KG1 (cell line): ENCODE results near the gene HRCT1.
"Not testable (repeated sequence)": the region's sequence is repeated elsewhere in the genome, so short reads cannot be mapped to it uniquely, and the experiment has no call there.

Source experiments
- DNase-seq: peaks from one replicate; lab custom pipeline; 2025; lab: John Stamatoyannopoulos, UW

The HRCT1 gene

DNA sequence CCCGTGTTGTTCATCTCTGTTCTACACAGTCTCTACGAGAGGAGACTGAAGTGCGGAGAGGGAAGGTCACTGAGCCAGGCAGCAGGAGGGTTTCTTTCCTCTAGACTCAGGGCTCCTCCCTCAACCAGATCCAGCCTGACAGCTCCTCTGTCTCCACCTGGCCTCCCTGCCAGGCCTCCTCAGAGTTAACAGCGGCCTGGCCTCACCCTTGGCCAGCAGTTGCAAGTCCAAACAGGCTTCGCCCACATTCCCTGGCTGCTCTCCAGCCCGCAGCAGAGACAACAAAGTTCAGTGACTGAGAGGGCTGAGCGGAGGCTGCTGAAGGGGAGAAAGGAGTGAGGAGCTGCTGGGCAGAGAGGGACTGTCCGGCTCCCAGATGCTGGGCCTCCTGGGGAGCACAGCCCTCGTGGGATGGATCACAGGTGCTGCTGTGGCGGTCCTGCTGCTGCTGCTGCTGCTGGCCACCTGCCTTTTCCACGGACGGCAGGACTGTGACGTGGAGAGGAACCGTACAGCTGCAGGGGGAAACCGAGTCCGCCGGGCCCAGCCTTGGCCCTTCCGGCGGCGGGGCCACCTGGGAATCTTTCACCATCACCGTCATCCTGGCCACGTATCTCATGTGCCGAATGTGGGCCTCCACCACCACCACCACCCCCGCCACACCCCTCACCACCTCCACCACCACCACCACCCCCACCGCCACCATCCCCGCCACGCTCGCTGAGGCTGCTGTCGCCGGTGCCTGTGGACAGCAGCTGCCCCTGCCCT is at the start of gene HRCT1:
Gene HRCT1 (plus strand): TSS at position 291 of the 768 bp plus-strand sequence. CDS start 86 bp downstream, at position 377.
- DNase-seq, result no peak

DNA sequence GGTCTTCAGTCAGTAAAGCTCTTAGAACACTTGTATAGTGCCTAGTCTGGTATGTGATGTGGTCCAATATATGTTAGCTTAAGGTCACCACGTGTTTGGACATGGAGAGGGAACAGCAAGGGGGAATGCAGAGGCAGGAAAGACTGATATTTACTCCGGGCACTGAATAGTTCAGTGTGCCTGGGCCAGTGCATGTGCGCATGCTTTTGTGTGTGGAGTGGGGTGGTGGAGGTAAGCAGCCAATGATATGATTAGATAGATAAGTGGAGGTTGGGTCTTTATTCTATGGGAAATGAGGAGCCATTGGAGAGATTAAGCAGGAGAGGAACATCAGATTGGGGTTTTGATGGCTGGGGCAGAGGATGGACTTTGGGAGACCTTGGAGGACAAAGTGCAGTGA is 49.8 kb upstream of the HRCT1 start:
- DNase-seq, result no peak

GRCh38 chr9:35856882-35857281 is 49.1 kb upstream of the HRCT1 start:
- no peak for DNase-seq

DNA sequence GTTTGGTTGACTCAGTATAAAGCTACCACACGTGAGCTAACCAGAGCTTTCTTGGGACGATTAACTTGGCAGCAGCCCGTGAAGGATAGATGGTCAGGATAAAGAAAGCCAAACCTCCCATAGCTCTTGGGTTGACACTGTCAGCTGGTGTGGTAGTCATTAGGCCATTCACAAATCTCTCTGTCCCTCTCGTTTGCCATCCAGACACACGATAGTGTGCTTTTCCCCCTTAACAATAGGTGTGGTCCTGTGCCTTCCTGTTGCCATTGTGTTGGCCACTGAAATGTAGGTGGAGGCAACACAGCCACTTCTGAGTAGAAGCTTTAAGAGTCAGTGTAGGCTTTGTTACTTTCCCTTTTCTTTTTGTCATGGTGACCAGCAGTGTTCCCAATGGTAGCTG is 47.5 kb upstream of the HRCT1 start:
- DNase-seq, result no peak

- no peak for DNase-seq
These were observed 46.6 kb upstream of the HRCT1 start for GRCh38 chr9:35859310-35859989.

DNA sequence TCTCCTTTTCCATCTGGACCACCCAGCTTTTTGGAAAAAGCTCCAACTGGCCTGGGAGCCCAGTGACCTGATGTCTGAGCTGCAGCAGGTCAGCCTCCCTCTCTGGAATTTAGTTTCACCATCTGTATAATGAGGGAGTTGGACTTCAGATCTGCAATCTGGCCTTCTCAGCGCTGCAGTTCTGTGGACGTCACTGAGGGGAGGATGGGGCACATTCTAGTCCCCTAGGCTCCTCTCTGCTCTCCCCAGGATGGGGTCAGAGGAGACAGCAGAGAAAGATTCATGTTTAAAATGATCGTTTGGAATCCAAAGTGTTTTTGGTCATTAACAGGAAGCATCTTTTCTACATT is 46.0 kb upstream of the HRCT1 start:
- no peak for DNase-seq

DNA sequence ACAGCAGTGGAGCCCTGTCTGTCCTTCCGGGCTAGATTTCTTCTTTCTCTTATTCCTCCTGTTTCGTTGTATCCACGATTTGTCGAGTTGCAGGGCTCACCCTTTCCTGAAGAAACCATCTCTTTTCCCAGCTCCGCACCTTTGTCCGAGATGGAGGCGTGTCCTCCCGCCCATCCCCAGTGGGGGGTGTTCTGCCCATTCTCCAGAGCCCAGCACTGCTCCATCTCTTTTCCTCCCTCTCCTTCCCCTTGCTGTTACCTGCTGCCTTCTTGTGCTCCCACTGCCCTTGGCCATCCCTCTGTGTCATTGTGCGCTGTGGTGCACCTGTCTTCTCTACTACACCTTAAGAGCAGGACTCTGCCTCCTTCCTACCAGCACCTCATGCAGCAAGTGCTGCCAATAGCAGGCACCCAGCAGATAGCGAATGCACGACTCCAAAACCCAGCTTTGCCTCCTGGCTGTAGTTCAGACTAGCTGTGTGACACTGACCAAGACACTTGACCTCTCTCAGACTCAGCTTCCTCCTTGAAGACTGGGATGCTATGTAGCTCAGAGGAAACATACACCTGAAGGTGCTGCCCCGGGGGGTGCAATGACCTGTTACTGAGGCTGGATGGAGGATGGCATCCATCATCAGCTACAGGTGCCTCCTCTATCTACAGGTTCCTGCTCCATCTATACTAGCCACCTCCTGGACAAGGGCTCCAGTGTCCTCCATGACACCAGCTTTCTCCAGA is 44.7 kb upstream of the HRCT1 start:
- no peak for DNase-seq

- DNase-seq, result no peak
These were observed 43.7 kb upstream of the HRCT1 start for GRCh38 chr9:35862328-35862727.

DNA sequence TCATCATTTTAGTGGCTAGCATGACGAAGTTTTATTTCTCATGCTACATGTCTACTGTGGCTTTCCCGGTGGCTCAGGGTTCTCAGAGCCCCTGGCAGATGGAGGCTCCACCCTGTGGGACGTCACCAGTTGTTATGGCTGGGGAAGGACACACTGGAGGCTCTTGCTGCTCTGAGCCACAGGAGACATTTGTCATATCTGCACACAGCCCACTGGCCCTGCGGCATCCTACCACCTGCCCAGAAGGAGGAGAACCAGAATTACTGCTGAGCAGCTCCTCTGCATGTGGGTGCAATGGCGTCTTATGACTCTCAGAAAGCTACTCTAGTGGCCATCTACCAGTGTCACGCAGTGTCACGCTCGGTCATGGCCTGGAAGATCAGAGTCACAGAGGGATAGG is 42.4 kb upstream of the HRCT1 start:
- DNase-seq, result no peak

GRCh38 chr9:35864695-35865255 is 41.2 kb upstream of the HRCT1 start:
- no peak for DNase-seq

GRCh38 chr9:35867538-35867937 is 38.5 kb upstream of the HRCT1 start:
- no peak for DNase-seq

GRCh38 chr9:35868933-35869332 is 37.1 kb upstream of the HRCT1 start:
- no peak for DNase-seq

DNA sequence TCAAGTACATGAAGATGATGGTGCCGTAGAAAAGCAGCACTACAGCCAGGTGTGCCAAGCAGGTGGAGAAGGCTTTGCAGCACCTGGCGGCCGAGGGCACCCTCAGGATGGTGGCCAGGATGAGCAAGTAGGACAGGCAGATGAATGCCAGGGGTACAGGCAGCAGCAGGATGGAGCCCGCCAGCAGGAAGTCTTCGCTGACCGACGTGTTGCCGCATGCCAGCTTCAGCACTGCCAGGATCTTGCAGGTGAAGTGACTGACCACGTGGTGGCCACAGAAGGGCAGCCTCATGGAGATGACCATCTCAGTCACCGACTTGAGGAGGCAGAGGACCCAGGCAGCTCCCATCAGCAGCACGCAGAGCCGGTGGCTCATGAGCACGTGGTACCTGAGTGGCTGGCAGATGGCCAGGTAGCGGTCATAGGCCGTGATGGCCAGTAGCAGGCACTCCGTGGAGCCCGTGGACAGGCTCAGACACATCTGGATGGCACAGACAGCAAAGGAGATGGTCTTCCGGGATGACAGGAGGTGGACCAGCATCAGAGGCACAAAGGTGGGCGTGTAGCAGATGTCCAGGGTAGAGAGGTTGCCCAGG is 36.3 kb upstream of the HRCT1 start:
- no peak for DNase-seq

GRCh38 chr9:35870351-35870923 is 35.6 kb upstream of the HRCT1 start, which contains the start of gene OR13J1:
TSS of gene OR13J1 (minus strand) at chr9:35870401. CDS start at chr9:35870401, 0 bp downstream.
- no peak for DNase-seq

GRCh38 chr9:35871545-35871944 is 34.5 kb upstream of the HRCT1 start:
- no peak for DNase-seq

DNA sequence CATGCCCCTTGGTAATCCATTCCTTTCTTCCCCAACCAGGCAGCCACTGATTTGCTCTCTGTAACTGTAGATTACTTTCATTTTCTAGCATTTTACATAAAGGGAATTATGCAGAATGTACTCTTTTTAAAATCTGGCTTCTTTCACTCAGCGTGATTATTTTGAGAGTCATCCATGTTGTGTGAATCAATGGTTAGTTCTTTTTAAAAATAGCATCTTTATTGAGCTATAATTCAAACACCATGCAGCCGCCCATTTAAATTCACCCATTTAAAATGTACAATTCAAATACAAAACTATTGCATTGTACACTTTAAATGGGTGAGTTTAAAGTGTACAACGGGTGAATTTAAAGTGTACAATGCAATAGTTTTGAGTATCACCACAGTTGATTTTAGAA is 33.5 kb upstream of the HRCT1 start:
- DNase-seq, result no peak

GRCh38 chr9:35882263-35882848 is 23.6 kb upstream of the HRCT1 start:
- peak; percentile 21 for DNase-seq

DNA sequence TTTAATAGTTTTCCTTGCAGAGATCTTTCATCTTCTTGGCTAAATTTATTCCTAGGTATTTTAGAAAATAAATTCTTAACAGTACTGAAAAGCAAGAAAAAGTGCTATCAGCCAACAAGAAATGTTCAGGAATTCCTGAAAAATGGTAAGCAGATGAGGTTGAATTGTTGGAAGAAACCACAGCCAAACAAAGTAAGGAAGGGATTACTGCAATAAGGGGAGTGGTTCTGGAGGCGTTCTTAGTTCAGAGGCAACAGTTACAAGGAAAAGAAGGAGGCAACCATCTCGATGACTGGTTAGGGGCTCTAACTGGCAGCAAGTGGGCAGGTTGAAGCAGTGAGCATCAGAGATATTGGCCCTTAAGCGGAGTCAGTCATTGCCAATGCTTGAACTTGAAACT is 23.0 kb upstream of the HRCT1 start:
- DNase-seq, result no peak

- not testable (repeated sequence) for DNase-seq
These were observed 21.1 kb upstream of the HRCT1 start for GRCh38 chr9:35884908-35885307.

GRCh38 chr9:35891646-35892045 is 14.4 kb upstream of the HRCT1 start:
- no peak for DNase-seq

DNA sequence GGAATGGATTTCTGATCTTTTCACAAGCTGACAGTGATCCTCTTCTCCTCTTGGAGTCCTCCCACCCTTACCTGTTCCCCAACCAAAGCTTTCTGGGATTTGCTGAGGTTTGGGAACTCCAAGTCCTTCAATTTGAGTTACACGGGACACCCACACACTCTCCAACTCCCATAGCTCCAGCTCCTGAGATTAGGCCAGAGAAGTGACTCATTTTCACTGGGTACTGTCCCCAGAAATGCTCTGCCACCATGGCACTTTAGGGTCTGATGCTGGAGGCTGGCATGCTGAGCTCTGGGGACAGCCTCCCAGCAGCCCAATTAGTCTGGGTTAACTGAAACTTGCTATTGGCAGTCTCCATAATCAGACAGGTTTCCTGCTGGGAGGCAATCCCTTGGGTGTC is 14.0 kb upstream of the HRCT1 start:
- DNase-seq, result no peak
